ENCODE data around the gene ZSCAN21. TPM values are rescaled to one million over a fixed set of nuclear protein-coding genes. Genes with fewer than 3 reads are reported as not detected.

ZSCAN21 gene
- total RNA-seq, 1 experiment from 2014 or later = 24.3 TPM

DNA sequence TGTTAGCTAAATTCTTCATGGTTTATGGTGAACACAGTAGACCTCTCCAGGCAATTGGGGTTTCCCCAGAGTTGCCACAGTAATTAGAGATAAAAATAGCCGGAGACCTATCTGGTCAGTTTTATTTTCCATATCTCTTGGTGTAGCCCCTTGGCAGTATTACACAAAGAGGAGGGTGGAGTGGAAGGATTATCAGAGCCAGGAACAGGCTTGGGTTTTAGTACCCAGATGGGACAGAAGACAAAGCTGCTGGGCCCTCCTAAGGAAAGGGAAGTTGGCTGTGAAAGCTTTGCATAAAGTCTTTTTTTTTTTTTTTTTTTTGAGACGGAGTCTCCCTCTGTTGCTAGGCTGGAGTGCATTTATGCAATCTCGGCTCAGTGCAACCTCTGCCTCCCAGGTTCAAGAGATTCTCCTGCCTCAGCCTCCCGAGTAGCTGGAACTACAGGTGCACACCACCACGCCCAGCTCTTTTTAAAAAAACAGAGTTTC is 9.7 kb downstream of the ZSCAN21 start:
- H2BK120ac ChIP-seq (ENCODE audit: low read depth, low read length, poor library complexity, severe bottlenecking) = no peak overlapping the region
- H3K4ac ChIP-seq (ENCODE audit: low read depth, low read length) = no peak overlapping the region
- Mint-ChIP-seq H3K27ac (no peak overlapping the region), H3K4me1 (no peaks in the 10 kb centered on the region), H3K4me3 (no peak overlapping the region), H3K27me3 (ENCODE audit: low read depth) (no peaks in the 10 kb centered on the region), H3K9me3 (no peaks in the 10 kb centered on the region), H3K36me3 (ENCODE audit: insufficient read depth in 1 of 3, low read depth in 3 of 3) (peaks cover 50 to 79% (median 65%) of the 10 kb centered on the region in 3 experiments)
- no peak overlapping the region for H2BK12ac ChIP-seq (ENCODE audit: insufficient read length, low read depth, low read length)
- H3K4me2 ChIP-seq (ENCODE audit: insufficient read depth, insufficient read length, low read length) = no peak overlapping the region
- no peak overlapping the region for H3K56ac ChIP-seq (ENCODE audit: insufficient read length, low read depth, low read length)
- no peak overlapping the region for H3K14ac ChIP-seq (ENCODE audit: insufficient read depth, low read length)
- H4K20me1 ChIP-seq (ENCODE audit: control insufficient read depth, insufficient read depth, insufficient read length) = no peaks in the 10 kb centered on the region
- H3K23me2 ChIP-seq (ENCODE audit: insufficient read length, low read depth, low read length, poor library complexity, severe bottlenecking) = no peaks in the 10 kb centered on the region
- H2AFZ ChIP-seq (ENCODE audit: low read length) = no peak overlapping the region
- no peak overlapping the region for H3K23ac ChIP-seq (ENCODE audit: insufficient read length, low read depth, low read length)
- H3K18ac ChIP-seq (ENCODE audit: insufficient read length, low read depth, low read length) = no peak overlapping the region
- peaks cover 2% of the 10 kb centered on the region for H3K79me1 ChIP-seq (ENCODE audit: insufficient read depth, low read depth, low read length, poor library complexity, severe bottlenecking)
- no peak overlapping the region for H2AK5ac ChIP-seq (ENCODE audit: insufficient read length, low read length)
- H3K4me1 ChIP-seq (ENCODE audit: insufficient read depth, low read length) = no peaks in the 10 kb centered on the region
- no peaks in the 10 kb centered on the region for H3K9me3 ChIP-seq (ENCODE audit: control insufficient read depth, low read depth, low read length)
- no peak overlapping the region for H3K27ac ChIP-seq (ENCODE audit: insufficient read length, low read depth, low read length)
- H4K5ac ChIP-seq (ENCODE audit: insufficient read length, low read depth, low read length) = no peak overlapping the region
- H2BK20ac ChIP-seq (ENCODE audit: low read depth, low read length, poor library complexity, severe bottlenecking) = no peak overlapping the region
- H3K79me2 ChIP-seq (ENCODE audit: insufficient read depth, low read length) = no peaks in the 10 kb centered on the region
- no peaks in the 10 kb centered on the region for H3K27me3 ChIP-seq (ENCODE audit: insufficient read depth, low read length)
- H4K8ac ChIP-seq (replicated peaks; ENCODE audit: insufficient read length, low read depth, low read length) = no peak overlapping the region
- no peak overlapping the region for H2BK5ac ChIP-seq (ENCODE audit: insufficient read length, low read length)
- no peak overlapping the region for H3T11ph ChIP-seq (ENCODE audit: low read length)
- no peak overlapping the region for H4K91ac ChIP-seq (ENCODE audit: insufficient read length, low read depth, low read length)
- TF ChIP-seq, protein P1, sequence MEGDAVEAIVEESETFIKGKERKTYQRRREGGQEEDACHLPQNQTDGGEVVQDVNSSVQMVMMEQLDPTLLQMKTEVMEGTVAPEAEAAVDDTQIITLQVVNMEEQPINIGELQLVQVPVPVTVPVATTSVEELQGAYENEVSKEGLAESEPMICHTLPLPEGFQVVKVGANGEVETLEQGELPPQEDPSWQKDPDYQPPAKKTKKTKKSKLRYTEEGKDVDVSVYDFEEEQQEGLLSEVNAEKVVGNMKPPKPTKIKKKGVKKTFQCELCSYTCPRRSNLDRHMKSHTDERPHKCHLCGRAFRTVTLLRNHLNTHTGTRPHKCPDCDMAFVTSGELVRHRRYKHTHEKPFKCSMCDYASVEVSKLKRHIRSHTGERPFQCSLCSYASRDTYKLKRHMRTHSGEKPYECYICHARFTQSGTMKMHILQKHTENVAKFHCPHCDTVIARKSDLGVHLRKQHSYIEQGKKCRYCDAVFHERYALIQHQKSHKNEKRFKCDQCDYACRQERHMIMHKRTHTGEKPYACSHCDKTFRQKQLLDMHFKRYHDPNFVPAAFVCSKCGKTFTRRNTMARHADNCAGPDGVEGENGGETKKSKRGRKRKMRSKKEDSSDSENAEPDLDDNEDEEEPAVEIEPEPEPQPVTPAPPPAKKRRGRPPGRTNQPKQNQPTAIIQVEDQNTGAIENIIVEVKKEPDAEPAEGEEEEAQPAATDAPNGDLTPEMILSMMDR (conservative IDR thresholded peaks at IDR 0.05) = no peak
- WGBS (ENCODE audit: extremely low coverage, insufficient read length, low lambda C conversion rate) = no CpG with 5 or more reads among the region's 5 CpGs
- no peak overlapping the region for H2BK15ac ChIP-seq (ENCODE audit: low read depth, low read length)
- H3K9ac ChIP-seq (ENCODE audit: extremely low read depth, insufficient read length, low read length) = no peak overlapping the region
- DNase-seq = no peak
